GM21367 (cell line): ENCODE results near the gene ZNF333.
"Not testable (repeated sequence)": the region's sequence is repeated elsewhere in the genome, so short reads cannot be mapped to it uniquely, and the experiment has no call there.

Source experiments
- ATAC-seq: cut with Tn5 transposase; IDR thresholded peaks from one replicate; pipeline ENCODE4 v1.9.1; 2021; ENCODE audit not compliant: unreplicated experiment

Gene ZNF333

DNA sequence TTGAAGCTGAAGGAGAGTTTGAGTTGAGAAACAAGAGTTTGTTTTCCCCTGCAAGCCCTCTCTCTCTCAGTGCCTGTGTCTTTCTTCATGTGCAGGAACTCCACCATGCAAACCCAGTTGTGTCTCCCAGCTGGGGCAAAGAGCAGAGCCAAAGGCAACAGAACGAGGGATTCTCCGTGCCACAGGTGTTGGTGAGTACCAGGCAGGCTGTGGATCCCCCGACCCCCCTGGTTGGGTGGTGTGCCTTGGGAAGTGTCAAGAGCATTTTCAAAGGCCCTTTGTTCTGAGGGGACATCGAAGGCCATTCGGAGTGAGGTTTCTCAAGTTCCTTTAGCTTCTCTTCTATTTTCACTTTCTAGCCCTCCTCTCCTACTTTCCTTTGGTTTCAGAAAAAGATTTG is 5.6 kb downstream of the ZNF333 start:
- ATAC-seq = no peak

DNA sequence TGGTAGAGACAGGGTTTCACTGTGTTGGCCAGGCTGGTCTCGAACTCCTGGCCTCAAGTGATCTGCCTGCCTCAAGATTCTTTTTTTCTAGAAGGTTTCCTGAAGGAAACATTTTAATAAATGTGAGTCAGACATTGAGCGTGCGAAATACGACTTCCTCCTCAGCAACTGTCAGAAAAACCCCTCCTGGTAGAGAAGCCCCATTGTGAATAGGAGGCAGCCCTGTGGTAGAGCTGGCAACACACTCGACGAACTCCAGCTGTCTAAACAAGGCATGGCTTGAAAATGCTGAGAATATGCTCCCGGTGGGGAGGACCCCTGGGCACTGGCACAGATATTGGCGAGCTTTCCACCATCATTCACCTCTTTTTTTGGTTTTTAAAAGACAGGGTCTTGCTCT is 9.8 kb downstream of the ZNF333 start:
- ATAC-seq = no peak

DNA sequence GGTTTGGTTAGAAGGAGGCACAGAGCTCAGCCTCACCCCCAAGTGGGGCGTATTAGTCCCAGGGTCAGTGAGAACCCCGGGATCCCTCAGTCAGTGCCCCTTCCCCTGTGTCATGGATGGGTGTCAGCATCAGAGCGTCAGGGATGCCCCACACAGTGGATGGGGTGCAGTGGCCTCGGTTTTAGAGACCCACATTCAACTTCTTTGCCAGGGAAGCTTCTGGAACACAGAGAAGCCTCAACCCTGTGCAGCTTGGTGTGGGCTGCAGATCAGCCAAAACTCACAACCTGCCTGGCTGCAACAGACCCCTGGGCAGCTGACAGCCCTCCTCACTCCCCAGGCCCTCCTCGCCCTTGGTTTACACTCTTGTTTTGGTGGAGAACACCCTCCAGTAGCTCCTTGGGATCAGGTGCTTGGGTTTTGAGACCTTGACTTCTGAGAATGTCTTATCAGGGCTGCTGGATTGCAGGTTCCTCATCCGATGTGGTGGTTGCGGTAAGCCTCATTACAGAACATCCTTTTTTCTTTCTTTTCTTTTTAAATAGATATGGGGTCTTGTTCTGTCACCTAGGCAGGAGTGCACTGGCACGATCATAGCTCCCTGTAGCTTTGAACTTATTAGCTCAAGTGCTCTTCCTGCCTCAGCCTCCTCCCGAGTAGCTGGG is 11.0 kb downstream of the ZNF333 start:
- ATAC-seq = no peak

DNA sequence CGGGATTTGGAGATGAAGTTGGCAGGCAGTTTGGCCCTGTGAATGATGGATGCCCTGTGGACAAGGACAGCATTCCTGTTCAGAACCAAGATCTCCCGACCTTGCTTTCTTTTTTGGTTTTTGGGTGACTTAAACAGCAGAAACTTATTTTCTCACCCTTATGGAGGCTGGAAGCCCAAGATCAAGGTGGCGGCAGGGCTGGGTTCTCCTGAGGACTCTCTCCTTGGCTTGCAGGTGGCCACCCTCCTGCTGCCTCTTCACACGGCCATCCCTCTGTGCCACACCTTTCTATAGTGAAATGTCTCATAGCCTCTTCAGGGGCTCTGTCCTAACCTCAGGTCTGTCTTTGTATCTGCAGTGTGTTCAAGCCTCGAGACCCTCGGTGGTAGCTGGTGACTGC is 14.0 kb downstream of the ZNF333 start:
- no peak for ATAC-seq

DNA sequence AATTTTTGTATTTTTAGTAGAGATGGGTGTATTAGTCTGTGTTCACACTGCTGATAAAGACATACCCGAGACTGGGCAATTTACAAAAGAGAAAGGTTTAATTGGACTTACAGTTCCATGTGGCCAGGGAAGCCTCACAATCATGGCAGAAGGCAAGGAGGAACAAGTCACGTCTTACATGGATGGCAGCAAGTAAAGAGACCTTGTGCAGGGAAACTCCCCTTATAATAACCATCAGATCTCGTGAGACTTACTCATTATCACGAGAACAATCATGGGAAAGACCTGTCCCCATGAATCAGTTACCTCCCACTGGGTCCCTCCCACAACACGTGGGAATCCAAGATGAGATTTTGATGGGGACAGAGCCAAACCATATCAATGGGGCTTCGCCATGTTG is 14.6 kb downstream of the ZNF333 start:
- ATAC-seq = no peak

DNA sequence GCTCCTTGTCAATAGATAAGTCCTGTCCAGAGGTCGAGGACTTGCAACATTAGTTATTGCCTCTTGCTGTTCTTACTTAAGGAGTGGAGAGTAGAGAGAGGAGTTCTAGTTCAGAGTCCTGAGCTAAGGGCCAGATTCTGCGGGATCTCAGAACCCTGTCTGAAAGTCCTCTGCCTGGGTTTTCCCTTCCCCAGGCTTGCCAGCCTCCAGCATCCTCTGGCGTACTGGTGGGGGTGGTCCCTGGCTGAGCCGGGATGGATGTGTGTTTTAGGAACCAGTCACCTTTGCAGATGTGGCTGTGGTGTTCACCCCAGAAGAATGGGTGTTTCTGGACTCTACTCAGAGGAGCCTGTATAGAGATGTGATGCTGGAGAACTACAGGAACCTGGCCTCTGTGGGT is 26.0 kb downstream of the ZNF333 start:
- no peak for ATAC-seq

DNA sequence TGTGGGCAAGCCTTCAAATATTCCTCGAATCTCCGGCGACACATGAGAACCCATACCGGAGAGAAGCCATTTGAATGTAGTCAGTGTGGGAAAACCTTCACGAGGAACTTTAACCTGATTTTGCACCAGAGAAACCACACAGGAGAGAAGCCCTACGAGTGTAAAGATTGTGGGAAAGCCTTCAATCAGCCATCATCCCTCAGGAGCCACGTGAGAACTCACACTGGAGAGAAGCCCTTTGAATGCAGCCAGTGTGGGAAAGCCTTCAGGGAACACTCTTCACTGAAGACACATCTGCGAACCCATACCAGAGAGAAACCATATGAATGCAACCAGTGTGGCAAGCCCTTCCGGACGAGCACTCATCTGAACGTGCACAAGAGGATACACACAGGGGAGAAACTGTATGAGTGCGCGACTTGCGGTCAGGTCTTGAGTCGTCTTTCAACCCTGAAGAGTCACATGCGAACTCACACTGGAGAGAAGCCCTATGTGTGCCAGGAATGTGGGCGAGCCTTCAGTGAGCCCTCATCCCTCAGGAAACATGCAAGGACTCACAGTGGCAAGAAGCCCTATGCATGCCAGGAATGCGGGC is 28.8 kb downstream of the ZNF333 start:
- no peak for ATAC-seq

DNA sequence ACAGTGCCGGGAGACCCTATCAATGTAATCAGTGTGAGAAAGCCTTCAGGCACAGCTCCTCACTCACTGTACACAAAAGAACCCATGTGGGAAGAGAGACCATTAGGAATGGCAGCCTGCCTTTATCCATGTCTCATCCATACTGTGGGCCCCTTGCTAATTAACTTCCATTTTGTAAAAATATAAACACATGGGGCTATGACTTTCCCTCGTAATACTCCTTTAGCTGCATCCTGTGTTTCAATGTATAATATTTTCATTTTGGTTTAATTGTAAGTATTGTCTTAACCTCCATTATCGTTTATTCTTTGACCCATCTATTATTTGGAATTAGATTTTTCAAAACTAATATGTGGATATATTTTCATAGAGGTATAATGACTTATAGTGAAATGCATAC is 29.3 kb downstream of the ZNF333 start:
- ATAC-seq = no peak

DNA sequence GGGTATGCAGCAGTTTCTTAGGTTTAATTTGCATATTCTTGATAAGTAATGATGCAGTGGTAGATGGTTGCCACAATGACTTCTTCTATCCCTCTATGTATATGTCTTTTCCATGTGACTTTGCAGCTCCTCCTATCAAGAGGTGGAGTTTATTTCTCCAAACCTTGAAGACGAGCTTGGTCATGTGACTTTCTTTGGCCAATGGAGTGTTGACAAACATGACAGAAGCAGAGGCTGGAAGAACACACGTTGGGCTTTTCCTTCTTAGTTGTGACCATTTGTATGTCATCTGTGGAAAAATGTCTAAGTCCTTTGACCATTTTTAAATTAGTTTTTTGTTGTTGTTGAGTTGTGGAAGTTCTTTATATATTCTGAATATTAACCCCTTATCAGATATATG is 32.3 kb downstream of the ZNF333 start:
- no peak for ATAC-seq

DNA sequence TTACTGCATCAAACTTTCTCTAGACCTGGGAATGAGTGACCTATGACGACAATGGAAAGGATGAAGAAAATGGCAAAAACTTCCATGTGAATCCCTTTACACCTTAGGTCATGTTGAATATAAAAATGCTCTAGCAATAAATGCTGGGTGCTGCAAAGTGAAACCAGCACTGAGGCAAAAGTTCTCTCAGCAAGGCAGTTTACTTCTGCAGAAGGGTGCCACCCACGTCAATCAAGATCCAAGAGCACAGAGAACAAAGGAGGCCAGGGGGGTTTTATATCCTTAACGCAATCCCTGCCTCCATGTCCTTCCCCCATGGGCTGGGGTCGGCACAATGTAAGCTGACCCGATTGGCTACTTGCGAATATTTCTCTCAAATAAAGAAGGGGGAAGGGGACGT is 38.7 kb downstream of the ZNF333 start:
- no peak for ATAC-seq

DNA sequence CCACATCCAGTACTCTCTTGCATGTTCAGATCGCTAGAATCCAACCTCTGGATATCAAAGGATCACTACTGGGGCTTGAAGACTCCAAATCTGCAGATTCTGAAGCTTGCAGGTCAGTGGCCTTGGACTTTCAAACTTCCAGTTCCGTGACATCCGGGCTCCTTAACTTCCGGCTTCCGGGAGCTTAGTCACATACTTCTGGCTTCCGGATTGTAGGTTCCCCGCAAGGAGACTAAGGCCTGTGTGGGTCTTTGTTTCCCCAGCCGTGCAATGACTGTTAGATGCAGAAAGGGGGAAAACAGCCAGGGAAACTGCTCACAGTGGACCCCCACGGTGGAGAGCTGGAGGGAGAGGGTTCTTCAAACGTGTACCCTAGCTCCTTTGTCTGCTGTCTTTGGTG is 41.4 kb downstream of the ZNF333 start:
- no peak for ATAC-seq

DNA sequence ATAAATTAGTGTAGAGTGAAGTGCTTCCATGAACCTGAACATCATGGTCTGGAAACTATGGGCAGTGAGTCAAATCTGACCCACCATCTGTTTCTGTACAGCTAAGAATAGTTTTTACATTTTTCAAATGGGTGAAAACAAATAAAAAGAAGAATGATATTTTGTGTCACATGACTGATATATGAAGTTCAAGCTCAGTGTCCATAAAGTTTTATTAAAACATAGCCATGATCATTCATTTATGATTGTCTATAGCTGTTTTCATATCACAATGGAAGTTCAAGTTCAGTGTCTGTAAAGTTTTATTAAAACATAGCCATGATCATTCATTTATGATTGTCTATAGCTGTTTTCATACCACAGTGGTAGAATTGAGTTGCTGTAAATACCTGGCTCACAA is 42.7 kb downstream of the ZNF333 start:
- ATAC-seq = no peak

DNA sequence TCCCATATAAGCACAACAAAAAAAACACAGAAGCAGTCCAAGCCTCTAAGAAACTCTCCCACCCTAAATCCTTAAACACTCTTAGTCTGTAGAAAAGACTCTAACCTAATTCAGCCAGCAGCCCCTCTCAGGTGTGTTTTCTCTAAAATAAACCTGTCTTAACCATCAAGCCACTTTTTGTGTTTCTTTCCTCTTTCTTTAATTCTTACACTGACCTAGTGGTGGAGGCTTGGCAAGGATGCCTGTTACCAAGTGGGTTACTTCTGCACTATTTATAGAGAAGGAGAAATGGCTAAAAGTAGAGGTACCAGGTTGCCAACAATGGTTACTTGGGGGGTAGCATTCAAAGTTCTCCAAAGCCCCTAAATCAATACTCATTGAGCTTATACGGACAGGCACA is 43.7 kb downstream of the ZNF333 start:
- no peak for ATAC-seq

DNA sequence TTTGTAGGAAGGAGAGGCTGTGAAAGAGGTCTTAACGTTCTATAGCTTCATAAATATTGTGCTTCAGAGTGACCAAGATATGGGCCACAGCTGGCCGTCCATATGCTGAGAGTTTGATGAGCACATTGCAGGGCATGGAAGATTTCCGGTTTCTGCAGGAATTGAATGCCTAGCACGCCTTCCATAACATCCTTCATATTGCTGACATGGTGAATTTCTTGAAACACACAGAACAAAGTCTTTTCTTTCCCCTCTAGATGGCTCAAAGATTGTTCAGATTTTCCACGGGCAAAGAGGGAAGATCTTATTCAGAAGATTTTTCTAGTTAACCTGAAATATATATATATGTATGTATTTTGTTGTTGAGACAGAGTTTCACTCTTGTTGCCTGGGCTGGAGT is 46.1 kb downstream of the ZNF333 start:
- ATAC-seq = no peak

DNA sequence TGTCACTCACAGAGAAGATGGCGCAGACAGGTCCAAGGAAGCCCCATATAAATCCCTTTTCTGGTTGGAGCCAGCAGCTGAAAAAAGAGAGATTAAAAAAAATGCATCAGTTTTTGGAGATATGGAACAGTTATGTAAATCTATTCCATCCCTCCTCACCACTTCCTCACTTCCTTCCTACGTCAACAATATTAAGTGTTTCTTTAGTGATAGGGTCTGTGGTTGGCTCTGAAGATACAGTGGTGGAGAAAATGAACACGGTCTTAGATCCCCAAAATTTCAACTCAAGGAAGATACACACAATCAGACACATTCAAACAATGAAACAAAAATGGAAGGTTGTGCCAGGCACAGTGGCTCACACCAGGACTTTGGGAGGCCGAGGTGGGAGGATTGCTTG is 57.0 kb downstream of the ZNF333 start:
- no peak for ATAC-seq

DNA sequence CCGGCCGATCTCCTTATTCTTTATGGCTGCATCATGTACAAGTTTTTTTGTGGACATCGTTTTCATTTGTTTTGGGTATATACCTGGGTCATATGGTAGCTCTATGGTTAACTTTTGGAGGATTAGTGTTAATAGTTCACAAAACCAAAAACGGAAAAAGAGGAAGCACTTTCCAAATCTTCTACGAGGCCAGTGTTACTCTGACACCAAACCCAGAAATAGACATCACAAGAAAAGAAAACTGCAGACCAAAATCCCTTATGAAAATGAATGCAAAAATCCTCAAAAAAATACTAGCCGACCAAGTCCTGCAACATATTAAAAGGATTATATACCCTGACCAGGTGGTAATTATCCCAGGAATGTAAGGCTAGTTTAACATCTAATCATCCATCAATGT is 58.8 kb downstream of the ZNF333 start:
- no peak for ATAC-seq

DNA sequence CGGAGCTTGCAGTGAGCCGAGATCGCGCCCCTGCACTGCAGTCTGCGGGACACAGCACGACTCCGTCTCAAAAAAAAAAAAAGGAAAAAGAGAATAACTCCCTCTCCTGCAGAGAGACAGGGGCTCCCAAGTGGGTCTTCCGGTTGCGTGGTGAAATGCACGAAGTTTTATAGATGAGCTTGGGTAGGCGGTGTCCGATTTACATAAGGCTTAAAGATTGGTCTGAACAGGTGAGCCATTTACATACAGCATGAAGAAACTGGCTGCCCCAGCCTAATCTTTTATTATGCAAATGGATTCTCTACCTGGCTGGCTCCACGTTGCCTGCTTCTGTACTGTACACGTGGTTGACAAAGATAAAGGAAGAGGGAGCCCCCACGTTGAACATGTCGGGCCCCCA is 69.0 kb downstream of the ZNF333 start:
- ATAC-seq = no peak

DNA sequence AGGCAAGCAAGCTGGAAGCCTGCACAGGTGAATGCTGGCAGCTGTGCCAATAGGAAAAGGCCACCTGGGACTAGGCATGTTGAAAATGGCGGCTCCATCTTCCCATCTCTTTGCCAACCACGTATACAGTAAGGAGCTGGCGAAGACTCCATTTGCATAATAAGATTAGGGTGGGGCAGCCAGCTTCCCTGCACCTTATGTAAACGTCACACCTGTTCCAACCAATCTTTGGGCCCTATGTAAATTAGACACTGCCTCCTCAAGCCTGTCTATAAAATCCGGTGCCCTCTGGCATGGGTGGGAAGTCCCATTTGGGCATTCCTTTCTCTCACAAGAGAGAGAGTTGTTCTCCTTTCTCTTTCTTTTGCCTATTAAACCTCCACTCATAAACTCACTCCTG is 71.8 kb downstream of the ZNF333 start:
- no peak for ATAC-seq

DNA sequence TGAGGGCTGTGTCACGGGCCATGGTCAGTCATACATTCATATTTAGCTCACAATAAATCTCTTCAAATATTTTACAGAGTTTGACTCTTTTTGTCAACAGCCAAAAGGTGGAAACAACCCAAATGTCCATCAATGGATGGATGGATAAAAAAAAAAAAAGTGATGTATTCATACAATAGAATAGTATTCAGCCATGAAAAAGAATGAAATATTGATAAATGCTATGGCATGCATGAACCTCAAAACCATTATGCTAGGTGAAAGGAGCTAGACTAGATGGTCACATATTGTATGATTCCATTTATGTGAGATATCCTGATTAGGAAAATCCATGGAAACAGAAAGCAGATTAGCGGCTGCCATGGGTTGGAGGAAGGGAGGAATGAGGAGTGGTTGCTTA is 72.3 kb downstream of the ZNF333 start:
- no peak for ATAC-seq

DNA sequence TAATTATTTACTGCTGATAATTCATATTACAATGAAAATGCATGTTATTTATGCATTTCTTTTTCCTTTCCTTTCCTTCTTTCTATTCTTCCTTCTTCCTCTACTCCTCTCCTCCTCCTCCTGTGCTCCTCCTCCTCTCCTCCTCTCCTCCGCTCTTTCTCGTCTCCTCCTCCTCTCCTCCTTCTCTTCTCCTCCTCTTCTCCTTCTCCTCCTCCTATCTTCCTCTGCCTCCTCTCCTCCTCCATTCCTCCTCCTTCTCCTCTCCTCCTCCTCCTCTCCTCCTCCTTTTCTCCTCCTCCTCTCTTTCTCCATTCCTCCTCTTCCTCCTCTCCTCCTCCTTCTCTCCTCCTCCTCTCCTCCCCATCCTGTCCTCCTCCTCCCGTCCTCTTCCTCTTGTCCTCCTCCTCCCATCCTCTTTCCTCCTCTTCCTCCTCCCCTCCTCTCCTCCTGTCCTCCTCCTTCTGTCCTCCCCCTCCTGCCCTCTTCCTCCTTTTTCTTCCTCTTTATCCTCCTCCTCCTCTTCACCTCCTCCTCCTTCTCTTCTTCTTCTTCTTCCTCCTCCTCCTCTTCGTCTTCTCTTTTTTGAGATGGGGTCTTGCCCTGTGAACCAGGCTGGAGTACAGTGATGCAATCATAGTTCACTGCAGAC is 73.8 kb downstream of the ZNF333 start:
- no peak for ATAC-seq

DNA sequence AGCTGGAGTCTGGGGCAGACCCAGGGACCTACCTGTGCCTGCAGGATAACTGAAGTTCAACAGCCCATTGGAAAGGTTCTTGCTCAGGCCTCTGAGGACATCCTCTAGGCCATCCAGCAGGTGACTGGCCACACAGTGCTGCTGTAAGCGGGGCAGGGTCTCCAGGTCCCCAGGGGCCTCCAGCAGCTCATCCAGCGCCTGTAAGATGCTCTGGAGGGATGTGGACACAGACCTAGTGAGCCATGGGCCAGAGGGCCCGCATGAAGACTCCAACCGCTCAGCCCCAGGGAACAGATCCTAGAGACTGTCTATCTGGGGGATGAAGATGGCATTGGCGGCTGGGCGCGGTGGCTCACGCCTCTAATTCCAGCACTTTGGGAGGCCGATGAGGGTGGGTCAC is 74.6 kb downstream of the ZNF333 start:
- no peak for ATAC-seq

DNA sequence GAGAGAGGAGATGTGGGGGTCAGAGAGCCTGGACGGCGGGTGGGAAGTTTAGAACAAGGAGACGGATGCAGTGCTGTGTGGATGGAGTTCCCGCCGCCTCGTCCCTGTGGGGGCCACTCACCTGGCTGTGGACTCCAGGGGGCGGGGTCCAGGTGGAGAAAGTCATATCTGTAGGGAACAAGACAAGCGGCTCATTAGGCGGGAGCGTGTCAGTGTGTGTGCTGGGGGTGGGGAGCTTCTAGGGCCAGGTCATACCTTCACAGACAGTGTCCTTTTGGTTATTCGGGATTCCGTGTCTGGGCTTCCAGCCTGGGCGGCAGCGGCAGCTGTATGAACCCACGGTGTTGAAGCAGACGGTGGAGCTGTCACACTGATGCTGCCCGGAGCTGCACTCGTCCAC is 75.6 kb downstream of the ZNF333 start:
- not testable (repeated sequence) for ATAC-seq

DNA sequence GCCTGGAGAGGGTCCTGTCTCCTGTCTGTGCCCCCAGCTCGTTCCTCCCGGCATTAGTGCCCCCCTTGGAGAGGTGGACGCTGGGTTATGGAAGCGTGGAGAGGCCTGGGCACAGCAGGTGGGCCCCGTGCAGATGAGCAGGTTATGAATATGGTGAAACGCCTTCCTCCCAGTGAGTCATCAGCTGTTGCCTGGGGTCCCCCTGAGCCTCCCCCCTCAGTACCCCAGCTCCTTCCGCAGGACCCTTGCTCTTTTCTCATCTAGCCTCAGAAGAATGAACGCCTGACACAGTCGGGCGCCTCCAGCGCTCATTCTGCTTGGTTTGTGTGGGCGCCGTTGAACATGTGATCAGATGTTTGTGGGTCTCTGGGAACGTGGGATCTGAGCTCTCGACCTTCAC is 76.0 kb downstream of the ZNF333 start:
- ATAC-seq = not testable (repeated sequence)
